SKM-1 treated with dmso at 0.1 percent for 144 hours (cell line): ENCODE measurements around the gene LRRC53.

Experiments used
- DNase-seq: peaks from one replicate; lab custom pipeline; 2025; ENCODE audit not compliant: unreplicated experiment; lab: John Stamatoyannopoulos, UW

LRRC53 gene

GRCh38 chr1:74504125-74504932 lies 8.1 kb downstream of the LRRC53 start:
- DNase-seq, result peak; percentile 13

GRCh38 chr1:74502858-74503257 lies 9.6 kb downstream of the LRRC53 start:
- no peak for DNase-seq

DNA sequence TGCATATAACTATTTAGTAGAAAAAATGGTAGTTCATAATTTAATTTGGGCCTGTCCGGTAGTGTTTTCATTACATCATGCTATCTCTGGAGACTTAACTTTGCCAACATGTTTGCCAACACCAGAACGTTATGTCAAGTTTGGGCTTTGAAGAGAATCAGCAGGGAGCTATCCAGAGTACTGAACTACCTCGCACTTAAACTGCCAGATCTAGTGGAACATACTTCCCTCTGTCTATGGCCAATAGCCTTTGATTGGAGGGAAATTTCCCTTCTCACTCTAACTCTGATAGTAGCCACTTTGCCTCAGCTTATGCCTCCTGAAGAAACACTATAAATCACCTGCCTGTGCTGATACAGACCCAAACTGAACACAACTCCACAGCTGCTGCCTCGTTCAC lies 10.0 kb downstream of the LRRC53 start:
- DNase-seq, result no peak

- DNase-seq, result no peak
Measured at GRCh38 chr1:74498901-74499300, 13.5 kb downstream of the LRRC53 start.

DNA sequence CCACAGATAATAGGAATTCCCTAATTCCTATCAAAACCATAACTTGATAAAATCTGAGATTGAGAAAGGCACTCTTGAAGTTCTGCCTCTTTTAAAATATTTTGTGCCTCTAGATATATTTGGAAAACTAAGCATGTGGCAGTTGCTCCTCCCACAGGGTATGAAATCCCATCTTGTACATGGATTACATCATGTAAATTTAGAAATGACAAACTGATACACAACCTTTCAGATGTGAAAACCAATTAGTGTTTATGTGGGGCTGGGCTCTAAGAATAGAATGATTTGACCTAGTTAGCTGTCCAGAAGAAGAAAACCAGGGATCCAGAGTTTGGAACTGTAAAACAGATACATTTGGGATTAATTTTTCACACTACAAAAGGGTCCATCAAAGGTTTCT lies 15.7 kb downstream of the LRRC53 start:
- DNase-seq, result no peak

GRCh38 chr1:74486036-74486435 lies 26.4 kb downstream of the LRRC53 start:
- no peak for DNase-seq

- no peak for DNase-seq
Measured at GRCh38 chr1:74485622-74486021, 26.8 kb downstream of the LRRC53 start.

- DNase-seq, result no peak
Measured at GRCh38 chr1:74481607-74482006, 30.8 kb downstream of the LRRC53 start.

DNA sequence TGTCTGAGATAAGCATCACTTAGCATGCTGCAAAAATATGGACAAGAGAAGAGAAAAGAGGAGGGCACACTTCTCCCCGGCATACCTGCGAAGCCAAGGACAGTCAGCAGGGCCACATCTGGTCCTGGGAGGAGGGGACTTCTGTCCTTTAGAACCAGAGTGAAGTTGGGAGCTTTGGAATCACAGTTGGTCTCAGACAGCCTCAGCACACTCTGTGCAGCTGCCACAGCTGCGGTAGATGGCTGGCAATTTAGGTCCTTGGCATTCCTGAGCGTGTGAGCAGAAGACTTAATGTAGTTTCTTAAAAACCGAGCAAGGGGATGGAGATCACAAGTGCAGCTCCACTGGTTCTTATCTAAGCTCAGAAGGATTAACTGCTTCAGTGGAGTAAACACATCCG lies 32.3 kb downstream of the LRRC53 start:
- DNase-seq, result no peak

- no peak for DNase-seq
Measured at GRCh38 chr1:74478979-74479378, 33.4 kb downstream of the LRRC53 start.

- no peak for DNase-seq
Measured at GRCh38 chr1:74474585-74474984, 37.8 kb downstream of the LRRC53 start.

DNA sequence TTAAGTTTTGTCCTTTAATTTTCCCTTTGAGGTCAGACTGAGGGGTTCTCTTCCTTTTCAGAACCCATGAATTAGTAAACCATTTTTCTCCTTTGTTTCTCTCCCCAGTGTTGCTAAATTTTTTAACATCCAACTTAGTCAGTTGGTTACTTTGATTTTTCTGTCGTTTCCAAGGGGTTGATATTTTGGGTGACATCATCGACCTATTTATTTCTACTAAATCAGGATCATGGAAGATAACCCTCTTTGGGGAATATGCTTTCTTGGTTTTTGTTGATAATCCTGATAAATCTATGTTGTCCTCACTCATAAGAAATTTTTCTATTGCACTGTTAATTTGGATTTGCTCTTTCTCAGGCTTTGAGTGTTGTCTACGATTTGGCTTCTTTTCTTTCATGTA lies 40.9 kb downstream of the LRRC53 start:
- DNase-seq, result no peak

DNA sequence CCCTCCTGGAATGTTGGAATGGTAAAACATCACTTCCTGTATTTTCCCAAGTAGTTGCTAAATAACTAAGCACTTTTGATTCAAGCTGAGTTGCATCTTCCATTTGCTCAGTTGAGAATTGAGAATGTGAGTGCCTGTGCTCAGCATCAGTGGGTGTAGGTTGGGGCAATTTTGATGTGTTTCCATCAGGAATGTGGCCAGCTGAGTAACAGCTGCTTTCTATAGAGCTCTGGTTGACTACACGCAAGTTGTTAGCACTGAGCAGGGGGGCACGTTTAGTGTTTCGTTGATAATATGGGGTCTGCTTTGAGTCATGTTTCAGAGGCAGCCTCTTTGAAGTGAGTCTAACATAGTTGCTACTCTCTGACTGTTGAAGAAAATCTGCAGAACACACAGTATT lies 41.5 kb downstream of the LRRC53 start:
- no peak for DNase-seq

GRCh38 chr1:74470251-74470650 lies 42.2 kb downstream of the LRRC53 start:
- DNase-seq, result no peak

DNA sequence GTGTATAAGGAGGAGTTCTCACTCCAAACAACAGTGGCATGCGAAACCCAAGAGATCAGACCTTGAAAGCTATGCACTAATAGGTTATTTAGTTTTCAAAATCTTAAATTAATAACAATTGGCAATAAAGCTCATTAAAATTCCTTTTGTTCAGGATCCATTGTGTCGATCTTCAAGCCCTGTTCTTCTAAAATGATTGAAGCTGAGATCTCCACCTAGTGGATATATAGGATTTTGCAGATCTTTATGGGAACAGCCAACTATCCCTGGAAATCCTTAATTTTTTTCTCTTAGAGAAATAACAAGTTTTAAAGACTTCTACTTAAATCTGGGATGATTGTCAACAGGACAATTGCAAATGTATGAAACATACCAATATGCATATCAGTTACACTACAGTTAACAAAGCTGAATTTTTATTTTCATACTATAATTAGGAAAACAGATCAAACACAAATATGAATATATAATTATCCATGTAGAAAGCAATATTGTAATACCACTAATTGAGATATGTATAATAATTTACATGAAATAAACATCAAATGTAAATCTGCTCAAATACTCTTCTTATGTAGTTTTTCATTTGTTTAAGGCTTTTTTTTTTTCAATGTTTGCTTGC lies 43.3 kb downstream of the LRRC53 start:
- DNase-seq, result peak; percentile 51

DNA sequence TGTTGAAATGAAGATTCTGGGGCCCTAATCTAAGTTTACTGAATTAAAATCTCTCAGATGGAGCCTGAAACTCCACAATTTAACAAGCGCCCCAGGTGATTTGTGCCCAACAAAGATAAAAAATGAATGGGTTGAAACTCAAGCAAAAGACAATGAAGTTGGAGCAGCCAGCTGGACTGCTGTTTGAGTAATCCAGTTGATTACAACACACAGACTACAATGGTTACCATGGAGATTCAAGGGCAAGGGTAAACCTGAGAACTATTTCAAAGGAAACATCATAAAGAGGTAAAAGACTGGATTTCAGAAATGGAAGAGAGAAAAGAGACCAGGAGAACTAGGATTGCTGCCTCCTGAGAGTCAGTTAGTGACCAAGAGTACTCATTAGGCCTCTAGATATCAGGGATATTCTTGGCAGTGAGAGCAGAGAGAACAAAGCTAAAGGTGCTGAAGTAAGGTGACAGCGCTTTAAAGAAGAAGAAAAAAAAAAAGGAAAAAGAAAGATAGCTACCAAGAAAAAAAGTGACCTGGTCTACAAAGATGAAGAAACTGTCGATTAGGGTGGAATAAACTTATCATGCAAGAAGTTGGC lies 44.5 kb downstream of the LRRC53 start:
- peak; percentile 22 for DNase-seq

GRCh38 chr1:74465193-74465681 lies 47.2 kb downstream of the LRRC53 start:
- no peak for DNase-seq

- no peak for DNase-seq
Measured at GRCh38 chr1:74464037-74464436, 48.4 kb downstream of the LRRC53 start.

- no peak for DNase-seq
Measured at GRCh38 chr1:74463333-74463988, 49.0 kb downstream of the LRRC53 start.

- DNase-seq, result no peak
Measured at GRCh38 chr1:74457253-74457652, 55.2 kb downstream of the LRRC53 start.

- DNase-seq, result no peak
Measured at GRCh38 chr1:74455390-74455789, 57.0 kb downstream of the LRRC53 start.

DNA sequence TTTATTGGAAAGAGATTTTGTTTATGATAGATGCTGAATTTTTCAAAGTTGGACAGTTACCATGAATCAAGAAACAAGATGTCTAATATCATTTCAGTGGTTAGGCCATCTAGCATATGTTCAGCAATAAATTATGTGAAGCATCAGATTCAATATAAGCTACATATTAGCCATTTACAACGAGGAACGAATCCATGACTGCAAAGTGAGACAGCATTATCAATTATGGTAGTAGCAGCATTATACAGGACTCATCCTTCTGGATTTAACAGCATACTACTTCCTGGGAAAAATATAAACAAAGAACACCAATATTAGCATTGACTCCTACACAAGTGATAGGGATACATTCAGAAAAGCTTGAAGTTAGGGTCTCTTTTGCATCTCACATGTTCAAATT lies 59.1 kb downstream of the LRRC53 start:
- DNase-seq, result no peak
